ENCODE measurements around the gene ATXN7L1.

DNA sequence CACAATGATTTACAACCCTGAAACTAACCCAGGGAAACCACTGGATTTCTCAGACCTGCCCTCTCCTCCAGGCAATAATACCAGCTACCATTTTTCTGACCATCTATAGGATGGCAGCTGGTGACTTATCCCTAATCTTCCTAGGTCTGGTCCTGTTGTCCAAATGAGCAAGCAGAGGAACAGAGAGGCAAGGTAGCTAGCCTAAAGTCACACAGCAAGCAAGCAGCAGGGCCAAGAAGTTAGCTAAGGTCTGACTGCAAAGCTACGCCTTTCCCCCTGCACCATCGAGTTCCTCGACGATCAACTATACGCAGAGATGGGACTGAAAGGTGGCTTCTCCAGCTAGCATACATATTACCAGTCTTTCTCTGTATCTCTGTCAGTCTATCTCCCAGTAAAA is 25.3 kb downstream of the ATXN7L1 start:
- TF ChIP-seq, protein P1, sequence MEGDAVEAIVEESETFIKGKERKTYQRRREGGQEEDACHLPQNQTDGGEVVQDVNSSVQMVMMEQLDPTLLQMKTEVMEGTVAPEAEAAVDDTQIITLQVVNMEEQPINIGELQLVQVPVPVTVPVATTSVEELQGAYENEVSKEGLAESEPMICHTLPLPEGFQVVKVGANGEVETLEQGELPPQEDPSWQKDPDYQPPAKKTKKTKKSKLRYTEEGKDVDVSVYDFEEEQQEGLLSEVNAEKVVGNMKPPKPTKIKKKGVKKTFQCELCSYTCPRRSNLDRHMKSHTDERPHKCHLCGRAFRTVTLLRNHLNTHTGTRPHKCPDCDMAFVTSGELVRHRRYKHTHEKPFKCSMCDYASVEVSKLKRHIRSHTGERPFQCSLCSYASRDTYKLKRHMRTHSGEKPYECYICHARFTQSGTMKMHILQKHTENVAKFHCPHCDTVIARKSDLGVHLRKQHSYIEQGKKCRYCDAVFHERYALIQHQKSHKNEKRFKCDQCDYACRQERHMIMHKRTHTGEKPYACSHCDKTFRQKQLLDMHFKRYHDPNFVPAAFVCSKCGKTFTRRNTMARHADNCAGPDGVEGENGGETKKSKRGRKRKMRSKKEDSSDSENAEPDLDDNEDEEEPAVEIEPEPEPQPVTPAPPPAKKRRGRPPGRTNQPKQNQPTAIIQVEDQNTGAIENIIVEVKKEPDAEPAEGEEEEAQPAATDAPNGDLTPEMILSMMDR (conservative IDR thresholded peaks at IDR 0.05; ENCODE audit: low read length): no peak
- no peak for TF ChIP-seq EZH2phosphoT487 (IDR thresholded peaks at IDR 0.05; ENCODE audit: borderline replicate concordance, low read depth, low read length)

Measured in OCI-LY7 (cell line).